K562 (cell line): ENCODE data around the gene PLAAT4. TPM values are rescaled to one million over a fixed set of nuclear protein-coding genes. Genes with fewer than 3 reads are reported as not detected.

Source experiments
- ATAC-seq: fragments of 200-7000 bp; cut with Tn5 transposase; 3 replicates; pipeline ENCODE4 v1.9.1; 2020; ENCODE audit warnings: moderate library complexity
- BruUV-seq: library from RNA; stranded (reverse); fragments of 400-500 nt; replicated peaks from 2 replicates; lab custom pipeline; 2021; lab: Mats Ljungman, UMichigan
- CTCF ChIA-PET: fragments of 300-600 bp; formaldehyde crosslinking; extraction: SDS; loops from one replicate; lab custom pipeline; 2021; ENCODE audit warnings: low intra/inter-chr PET ratio; lab: Yijun Ruan, JAX
- POLR2A ChIA-PET: fragments of 300-600, 350-650 bp; sonication (Branson Sonifier 250); formaldehyde crosslinking; extraction: SDS; loops from one replicate; lab custom pipeline; 2021; ENCODE audit warnings: antibody characterized with exemption, inconsistent platforms; lab: Yijun Ruan, JAX
- DNase-seq, 4 experiments: peaks; one replicate each; pipeline versions ENCODE4 v3.0.0 to v3.0.0-alpha.2; 2011 to 2018; ENCODE audit warnings: low spot score in 3 of 4, mixed read lengths in 3 of 4; ENCODE audit errors: extremely low read depth in 1 of 4
- FAIRE-seq: peaks from 2 replicates; lab custom pipeline; 2011; peaks lifted over from hg19 to GRCh38; lab: Jason Lieb, UNC
- H2AFZ ChIP-seq: 2 replicates; pipeline ENCODE4 v1.6.0; 2011; ENCODE audit warnings: low read depth, low read length, control low read depth, inconsistent platforms
- H3K27ac ChIP-seq: fragments of 200-600 bp; 3 replicates; pipeline ENCODE4 v1.8.0; 2011; ENCODE audit warnings: low read depth, mild to moderate bottlenecking, control low read depth, inconsistent platforms, low read length, moderate library complexity, mixed read lengths; ENCODE audit errors: extremely low read depth
- H3K27me3 ChIP-seq, 2 experiments: fragments of 300-600 bp in 1 of 2; 2 replicates in 1 of 2; 3 replicates in 1 of 2; pipeline versions ENCODE4 v1.6.0 to v1.8.0; 2011; ENCODE audit warnings: inconsistent platforms in 2 of 2, low read length in 2 of 2, mild to moderate bottlenecking in 1 of 2, mixed read lengths in 1 of 2, moderate library complexity in 1 of 2; ENCODE audit not compliant: control insufficient read depth in 2 of 2, insufficient read depth in 2 of 2
- H3K36me3 ChIP-seq: fragments of 300-600 bp; 3 replicates; pipeline ENCODE4 v1.8.0; 2011; ENCODE audit warnings: mild to moderate bottlenecking, low read length, inconsistent platforms; ENCODE audit not compliant: control insufficient read depth, insufficient read depth
- H3K4me1 ChIP-seq, 2 experiments: fragments of 200-600 bp in 1 of 2; replicated peaks in 1 of 2; 2 replicates in 1 of 2; 3 replicates in 1 of 2; pipeline versions ENCODE4 v1.5.1 to v1.8.0; 2011; ENCODE audit warnings: inconsistent platforms in 2 of 2, low read length in 2 of 2, mild to moderate bottlenecking in 1 of 2, mixed read lengths in 1 of 2, moderate library complexity in 1 of 2; ENCODE audit not compliant: control insufficient read depth in 2 of 2, insufficient read depth in 2 of 2
- H3K4me2 ChIP-seq: 2 replicates; pipeline ENCODE4 v1.6.1; 2011; ENCODE audit warnings: low read length, control low read depth, inconsistent platforms, mixed read lengths; ENCODE audit not compliant: insufficient read depth
- H3K4me3 ChIP-seq: fragments of 200-600 bp; sonication (generic), shearing (Covaris generic); 2 replicates; pipeline ENCODE4 v1.5.1; 2016; ENCODE audit warnings: control low read depth, inconsistent platforms
- H3K79me2 ChIP-seq: fragments of 200-600 bp; 3 replicates; pipeline ENCODE4 v1.8.0; 2011; ENCODE audit warnings: low read length, inconsistent platforms; ENCODE audit not compliant: control insufficient read depth, insufficient read depth
- H3K9ac ChIP-seq, 2 experiments: 2 replicates each; pipeline versions ENCODE4 v1.6.0 to v1.6.1; 2011; ENCODE audit warnings: low read depth in 2 of 2, low read length in 2 of 2, control low read depth in 1 of 2, inconsistent platforms in 1 of 2, mild to moderate bottlenecking in 1 of 2, mixed read lengths in 1 of 2; ENCODE audit not compliant: insufficient read depth in 1 of 2
- H3K9me1 ChIP-seq: one replicate; pipeline ENCODE4 v1.6.0; 2011; ENCODE audit warnings: inconsistent platforms, mild to moderate bottlenecking, low read length, moderate library complexity; ENCODE audit not compliant: control insufficient read depth, insufficient read depth
- H3K9me3 ChIP-seq: replicated peaks from 2 replicates; pipeline ENCODE4 v1.5.1; 2011; ENCODE audit warnings: low read depth, low read length, inconsistent platforms; ENCODE audit not compliant: control insufficient read depth, insufficient read depth
- H4K20me1 ChIP-seq: replicated peaks from 2 replicates; pipeline ENCODE4 v1.6.1; 2011; ENCODE audit warnings: low read length, inconsistent platforms, mixed read lengths; ENCODE audit not compliant: control insufficient read depth, insufficient read depth
- ATF3 ChIP-seq, 2 experiments: fragments of 450-650 bp in 1 of 2; sonication (generic) in 1 of 2; formaldehyde crosslinking in 1 of 2; IDR thresholded peaks in 1 of 2; conservative IDR thresholded peaks in 1 of 2; 2 replicates each; pipeline versions ENCODE4 v1.6.1 to v1.8.1; 2016 to 2023; ENCODE audit warnings: mild to moderate bottlenecking in 2 of 2, moderate library complexity in 2 of 2, inconsistent platforms in 1 of 2, missing genetic modification reagents in 1 of 2
- CTBP1 ChIP-seq: fragments of 450-650 bp; IDR thresholded peaks from 2 replicates; pipeline ENCODE4 v1.6.1; 2016; ENCODE audit warnings: borderline replicate concordance
- DNMT1 ChIP-seq: fragments of 450-650 bp; IDR thresholded peaks from 2 replicates; pipeline ENCODE4 v1.6.1; 2016; ENCODE audit warnings: antibody characterized with exemption, mild to moderate bottlenecking
- E2F4 ChIP-seq: sonication (generic); formaldehyde crosslinking; IDR thresholded peaks from 2 replicates; pipeline ENCODE4 v1.8.0; 2022; ENCODE audit warnings: mild to moderate bottlenecking, low read depth, missing genetic modification reagents
- FUS ChIP-seq: fragments of 200-400 bp; formaldehyde crosslinking; optimal IDR thresholded peaks from 2 replicates; pipeline ENCODE3; 2017; ENCODE audit warnings: low read depth, low read length
- JUNB ChIP-seq: fragments of 450-650 bp; formaldehyde crosslinking; conservative IDR thresholded peaks from 2 replicates; pipeline ENCODE4 v1.4.0; 2020; ENCODE audit warnings: mild to moderate bottlenecking
- POLR2AphosphoS5 ChIP-seq: IDR thresholded peaks from 2 replicates; pipeline ENCODE4 v1.6.1; 2011; ENCODE audit warnings: mild to moderate bottlenecking, low read depth, low read length, moderate library complexity; ENCODE audit not compliant: control insufficient read depth, insufficient read depth
- SNAPC5 ChIP-seq: fragments of 250-450 bp; sonication (Bioruptor Pico); IDR thresholded peaks from 2 replicates; pipeline ENCODE4 v1.8.0; 2021; ENCODE audit warnings: moderate library complexity, mild to moderate bottlenecking, inconsistent platforms
- XRCC3 ChIP-seq: fragments of 450-650 bp; IDR thresholded peaks from 2 replicates; pipeline ENCODE4 v1.6.1; 2017; ENCODE audit warnings: mild to moderate bottlenecking, moderate library complexity
- ZKSCAN8 ChIP-seq: fragments of 200-800 bp; sonication (Bioruptor generic); IDR thresholded peaks from 2 replicates; pipeline ENCODE4 v1.6.1; 2016; ENCODE audit warnings: missing genetic modification characterization, missing compliant biosample characterization
- ZNF395 ChIP-seq: fragments of 200-800 bp; sonication (Bioruptor generic); IDR thresholded peaks from 2 replicates; pipeline ENCODE4 v1.6.1; 2017; ENCODE audit warnings: missing genetic modification characterization, missing compliant biosample characterization
- ZNF583 ChIP-seq: fragments of 250-450 bp; sonication (Bioruptor Pico); IDR thresholded peaks from 2 replicates; pipeline ENCODE4 v1.4.0; 2020
- ZNF589 ChIP-seq: fragments of 200-800 bp; sonication (Bioruptor generic); IDR thresholded peaks from 2 replicates; pipeline ENCODE4 v1.6.1; 2016; ENCODE audit warnings: low read depth, missing genetic modification characterization, missing compliant biosample characterization
- WGBS: fragments of 100-300 bp; shearing (Covaris generic); methylation state at CpG from one replicate; pipeline ENCODE4 v1.1.6; 2016; ENCODE audit warnings: low coverage, mixed read lengths; ENCODE audit not compliant: insufficient coverage; ENCODE audit errors: missing lambda C conversion rate; 5-methylcytosine and 5-hydroxymethylcytosine counted together
- in situ Hi-C: fragments of 300-500 bp; cut with MboI; formaldehyde crosslinking; loops from 4 replicates; pipeline ENCODE4 v1.15.0; 2018; ENCODE audit warnings: inconsistent platforms, mixed read lengths
- intact Hi-C: fragments of 100-400 bp; cut with micrococcal nuclease; formaldehyde crosslinking; loops from 2 replicates; pipeline ENCODE4 v1.14.2; 2022
- polyA plus RNA-seq, 8 experiments: library from polyadenylated mRNA; depleted of rRNA in 4 of 8; stranded (reverse) in 5 of 8; unstranded in 3 of 8; fragments of >200 nt; fragmentation: Nextera tagmentation in 2 of 8; fragmentation: Illumina TruSeq in 1 of 8; extraction: Ambion mirVana in 2 of 8; extraction: Trizol in 1 of 8; gene quantifications; 2 replicates each; pipeline versions ENCODE4 v1.2.1 to v1.2.3, GENCODE V29; 2011 to 2014; ENCODE audit warnings: inconsistent platforms in 1 of 8, missing spikeins in 1 of 8
- total RNA-seq, 7 experiments: library from RNA; depleted of rRNA in 6 of 7; stranded (reverse); fragments of >200 nt in 6 of 7; fragmentation: Illumina TruSeq in 2 of 7; extraction: Trizol in 2 of 7; gene quantifications; 2 replicates each; pipeline versions ENCODE4 v1.2.1 to v1.2.3, GENCODE V29; 2011 to 2021; ENCODE audit warnings: low replicate concordance in 1 of 7
- TF ChIP-seq, protein P1 (sequence below): fragments of 250-450 bp; sonication (Bioruptor Pico); IDR thresholded peaks from 2 replicates; pipeline ENCODE4 v1.4.0; 2020; ENCODE audit warnings: borderline replicate concordance

The PLAAT4 gene
- total and polyA plus RNA-seq, 9 of the 15 experiments (the other 6 are each of a cell fraction or from before 2014, with no cell fraction given) = 0.54 to 3.0 (median 1.3) TPM; not detected in 1

DNA sequence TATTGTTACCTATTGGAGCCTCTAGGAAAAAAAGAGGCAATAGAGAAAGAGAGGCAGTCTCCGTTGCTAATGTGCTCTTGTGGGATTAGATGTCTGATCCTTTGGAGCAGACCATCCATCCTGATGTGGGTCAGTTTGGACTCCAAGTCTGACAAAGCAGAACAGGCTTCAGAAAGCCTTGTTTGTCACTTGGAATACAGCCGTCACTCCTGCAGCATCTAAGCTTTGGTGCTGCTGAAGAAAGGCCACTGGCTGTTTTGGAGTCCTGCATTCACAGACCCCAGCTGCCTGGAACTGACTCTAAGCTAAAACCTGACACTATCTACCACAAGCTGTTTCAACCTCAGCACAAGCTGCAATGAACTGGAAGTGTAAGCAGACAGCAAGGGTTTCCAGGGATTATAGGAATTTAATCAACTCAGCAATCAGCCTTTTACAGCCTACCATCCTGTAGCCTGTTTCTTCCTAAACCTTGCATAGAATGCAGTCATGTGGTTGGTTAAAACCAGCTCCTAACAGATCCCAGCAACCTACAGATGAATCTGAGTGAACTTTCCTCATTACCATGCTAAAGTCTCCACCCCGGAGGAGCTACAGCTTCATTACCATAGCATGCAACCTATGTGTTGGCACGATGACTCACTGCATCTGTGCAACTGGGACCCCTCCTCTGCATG is 3.7 kb upstream of the PLAAT4 start:
- WGBS = 25% methylated on average over 4 of the region's 4 CpGs
- Histone ChIP-seq H3K4me2 (peak overlapping the region; percentile 6; the same call in 1 of the 2 replicates), H3K27me3 (no peaks in the 10 kb centered on the region), H3K9me1 (no peaks in the 10 kb centered on the region), H3K4me3 (no peak overlapping the region), H3K36me3 (no peaks in the 10 kb centered on the region), H3K4me1 (peaks cover 25 to 70% of the 10 kb centered on the region in 2 experiments), H3K9me3 (no peaks in the 10 kb centered on the region), H3K27ac (peak overlapping the region; percentile 43; the same call in 2 of the 3 replicates), H4K20me1 (no peaks in the 10 kb centered on the region), H2AFZ (peak overlapping the region; percentile 78), H3K79me2 (no peaks in the 10 kb centered on the region), H3K9ac (no peak overlapping the region; a peak in 1 of 4 replicates)
- DNase-seq (peak in 1 of 4 experiments; percentile 21), FAIRE-seq (no peak), ATAC-seq (no peak)
- intact Hi-C loops (no loop called here), in situ Hi-C loops (no loop called here)
- CTCF ChIA-PET = no interaction called here
- POLR2A ChIA-PET = interaction anchor here (0.8 to 1.8 kb wide), 3 partner anchors 10 to 26 kb away, joined by 3 to 7 read pairs (median 5); no protein-coding TSS in a partner anchor
- no TSS peak for BruUV-seq
- TF ChIP-seq JUNB = 0 out of 2 replicates have a peak, but pooled peaks have one; percentile 24
- no peak for TF ChIP-seq E2F4 (CRISPR knock-in tag)
- 0 out of 2 replicates have a peak, but pooled peaks have one; percentile 11 for TF ChIP-seq CTBP1
- no peak for TF ChIP-seq XRCC3
- TF ChIP-seq SNAPC5 (CRISPR knock-in tag) = no peak
- 0 out of 2 replicates have a peak, but pooled peaks have one; percentile 31 for TF ChIP-seq ZKSCAN8 (CRISPR knock-in tag)
- TF ChIP-seq FUS = no peak
- 0 out of 2 replicates have a peak, but pooled peaks have one; percentile 29 for TF ChIP-seq ZNF395 (CRISPR knock-in tag)
- 0 out of 2 replicates have a peak, but pooled peaks have one; percentile 26 for TF ChIP-seq ATF3 (IDR thresholded peaks at IDR 0.05)
- no peak for TF ChIP-seq ATF3 (CRISPR knock-in tag; conservative IDR thresholded peaks at IDR 0.05)
- peak; percentile 60; the same call in 1 of the 2 replicates for TF ChIP-seq ZNF589 (CRISPR knock-in tag)
- TF ChIP-seq POLR2AphosphoS5 = no peak
- TF ChIP-seq DNMT1 = no peak
- TF ChIP-seq, protein P1, sequence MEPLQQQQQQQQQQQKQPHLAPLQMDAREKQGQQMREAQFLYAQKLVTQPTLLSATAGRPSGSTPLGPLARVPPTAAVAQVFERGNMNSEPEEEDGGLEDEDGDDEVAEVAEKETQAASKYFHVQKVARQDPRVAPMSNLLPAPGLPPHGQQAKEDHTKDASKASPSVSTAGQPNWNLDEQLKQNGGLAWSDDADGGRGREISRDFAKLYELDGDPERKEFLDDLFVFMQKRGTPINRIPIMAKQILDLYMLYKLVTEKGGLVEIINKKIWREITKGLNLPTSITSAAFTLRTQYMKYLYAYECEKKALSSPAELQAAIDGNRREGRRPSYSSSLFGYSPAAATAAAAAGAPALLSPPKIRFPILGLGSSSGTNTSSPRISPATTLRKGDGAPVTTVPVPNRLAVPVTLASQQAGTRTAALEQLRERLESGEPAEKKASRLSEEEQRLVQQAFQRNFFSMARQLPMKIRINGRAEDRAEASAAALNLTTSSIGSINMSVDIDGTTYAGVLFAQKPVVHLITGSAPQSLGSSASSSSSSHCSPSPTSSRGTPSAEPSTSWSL (CRISPR knock-in tag) = no peak
- 0 out of 2 replicates have a peak, but pooled peaks have one; percentile 21 for TF ChIP-seq ZNF583
